NB4 (cell line): ENCODE data around the gene MCTP1.

Experiments
- CTCF ChIP-seq: IDR thresholded peaks from one replicate; pipeline ENCODE4 v1.5.1; 2012; ENCODE audit warnings: low read depth, low read length
- MAX ChIP-seq: IDR thresholded peaks from 2 replicates; pipeline ENCODE4 v1.6.1; 2011; ENCODE audit warnings: low read depth, low read length
- POLR2A ChIP-seq: IDR thresholded peaks from 2 replicates; pipeline ENCODE4 v1.6.1; 2011; ENCODE audit warnings: mild to moderate bottlenecking; ENCODE audit not compliant: insufficient read length; ENCODE audit errors: extremely low read depth

- TF ChIP-seq CTCF (no peak), POLR2A (no peak), MAX (no peak)
Observed at GRCh38 chr5:94911276-94911675, 373.6 kb downstream of the MCTP1 start.
